Left ventricle myocardium inferior (tissue), 1 donor: ENCODE measurements around the gene ZNF385B. TPM values are rescaled to one million over a fixed set of nuclear protein-coding genes. Genes with fewer than 3 reads are reported as not detected.

ENCODE experiments used
- DNase-seq: peaks from one replicate; pipeline ENCODE4 v3.0.0-alpha.2; 2020
- H3K27ac ChIP-seq: fragments of 200-600 bp; replicated peaks from 2 replicates; pipeline ENCODE4 v1.8.0; 2021
- H3K27me3 ChIP-seq: fragments of 200-600 bp; 2 replicates; pipeline ENCODE4 v1.8.0; 2021; ENCODE audit warnings: low read depth
- H3K36me3 ChIP-seq: fragments of 200-600 bp; 2 replicates; pipeline ENCODE4 v1.8.0; 2021
- H3K4me1 ChIP-seq: fragments of 200-600 bp; 2 replicates; pipeline ENCODE4 v1.8.0; 2021
- H3K4me3 ChIP-seq: fragments of 200-600 bp; 2 replicates; pipeline ENCODE4 v1.8.0; 2021; ENCODE audit warnings: mild to moderate bottlenecking, moderate library complexity
- H3K9me3 ChIP-seq: fragments of 200-600 bp; replicated peaks from 2 replicates; pipeline ENCODE4 v1.8.0; 2021
- intact Hi-C: fragments of 100-400 bp; cut with micrococcal nuclease; formaldehyde crosslinking; loops from one replicate; pipeline ENCODE4 v1.11.0; 2022
- total RNA-seq: library from RNA; stranded (reverse); fragmentation: NEBNext Ultra II Directional; extraction: Animal tissue kit (Norgen Biotek cat#: 25700); gene quantifications from one replicate; pipeline ENCODE4 v1.2.1, GENCODE V29; 2021
- TF ChIP-seq, protein P1 (sequence below): fragments of 200-600 bp; IDR thresholded peaks from 2 replicates; pipeline ENCODE4 v1.8.0; 2021; ENCODE audit warnings: antibody characterized with exemption, mild to moderate bottlenecking, borderline replicate concordance
- donor health status: DM: no; HTN: yes; CAD: no; lungs with severe emphysema.

Gene ZNF385B
- total RNA-seq, 1 donor from 2014 or later, result 0.14 TPM

GRCh38 chr2:179825494-179825893 is 35.9 kb downstream of the ZNF385B start:
- H3K36me3 ChIP-seq, result no peaks in the 10 kb centered on the region
- TF ChIP-seq, protein P1, sequence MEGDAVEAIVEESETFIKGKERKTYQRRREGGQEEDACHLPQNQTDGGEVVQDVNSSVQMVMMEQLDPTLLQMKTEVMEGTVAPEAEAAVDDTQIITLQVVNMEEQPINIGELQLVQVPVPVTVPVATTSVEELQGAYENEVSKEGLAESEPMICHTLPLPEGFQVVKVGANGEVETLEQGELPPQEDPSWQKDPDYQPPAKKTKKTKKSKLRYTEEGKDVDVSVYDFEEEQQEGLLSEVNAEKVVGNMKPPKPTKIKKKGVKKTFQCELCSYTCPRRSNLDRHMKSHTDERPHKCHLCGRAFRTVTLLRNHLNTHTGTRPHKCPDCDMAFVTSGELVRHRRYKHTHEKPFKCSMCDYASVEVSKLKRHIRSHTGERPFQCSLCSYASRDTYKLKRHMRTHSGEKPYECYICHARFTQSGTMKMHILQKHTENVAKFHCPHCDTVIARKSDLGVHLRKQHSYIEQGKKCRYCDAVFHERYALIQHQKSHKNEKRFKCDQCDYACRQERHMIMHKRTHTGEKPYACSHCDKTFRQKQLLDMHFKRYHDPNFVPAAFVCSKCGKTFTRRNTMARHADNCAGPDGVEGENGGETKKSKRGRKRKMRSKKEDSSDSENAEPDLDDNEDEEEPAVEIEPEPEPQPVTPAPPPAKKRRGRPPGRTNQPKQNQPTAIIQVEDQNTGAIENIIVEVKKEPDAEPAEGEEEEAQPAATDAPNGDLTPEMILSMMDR, result no peak
- no peaks in the 10 kb centered on the region for H3K9me3 ChIP-seq
- no peak for DNase-seq
- H3K4me3 ChIP-seq, result no peak overlapping the region
- no peak overlapping the region for H3K27ac ChIP-seq
- no peaks in the 10 kb centered on the region for H3K4me1 ChIP-seq
- intact Hi-C loops, result no loop called here
- H3K27me3 ChIP-seq, result peaks cover 8% of the 10 kb centered on the region

GRCh38 chr2:179824961-179825360 is 36.5 kb downstream of the ZNF385B start:
- no peaks in the 10 kb centered on the region for H3K36me3 ChIP-seq
- H3K4me1 ChIP-seq, result no peaks in the 10 kb centered on the region
- H3K9me3 ChIP-seq, result no peaks in the 10 kb centered on the region
- peaks cover 8% of the 10 kb centered on the region for H3K27me3 ChIP-seq
- no peak for DNase-seq
- no peak overlapping the region for H3K4me3 ChIP-seq
- intact Hi-C loops, result no loop called here
- TF ChIP-seq, protein P1, result no peak
- no peak overlapping the region for H3K27ac ChIP-seq

DNA sequence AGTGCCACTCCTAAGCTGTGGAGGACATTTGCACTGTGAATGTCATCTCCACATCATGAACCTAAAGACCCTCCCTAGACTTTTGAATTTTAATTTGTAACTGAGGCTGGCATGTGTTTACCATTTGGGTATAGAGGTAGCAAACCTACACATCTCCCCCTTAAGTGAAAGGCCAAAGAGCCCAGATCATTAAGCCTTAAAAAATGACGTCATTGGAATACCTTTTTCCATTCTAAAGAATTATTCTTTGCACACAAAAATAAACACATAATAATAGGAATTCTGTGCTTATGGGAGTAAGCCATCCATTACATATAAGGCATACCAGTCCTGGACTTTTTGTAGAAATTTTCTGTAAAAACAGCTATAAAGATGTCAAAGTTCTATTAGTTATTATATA is 38.9 kb downstream of the ZNF385B start:
- Histone ChIP-seq H3K4me3 (no peak overlapping the region), H3K9me3 (no peaks in the 10 kb centered on the region)
- intact Hi-C loops, result no loop called here

DNA sequence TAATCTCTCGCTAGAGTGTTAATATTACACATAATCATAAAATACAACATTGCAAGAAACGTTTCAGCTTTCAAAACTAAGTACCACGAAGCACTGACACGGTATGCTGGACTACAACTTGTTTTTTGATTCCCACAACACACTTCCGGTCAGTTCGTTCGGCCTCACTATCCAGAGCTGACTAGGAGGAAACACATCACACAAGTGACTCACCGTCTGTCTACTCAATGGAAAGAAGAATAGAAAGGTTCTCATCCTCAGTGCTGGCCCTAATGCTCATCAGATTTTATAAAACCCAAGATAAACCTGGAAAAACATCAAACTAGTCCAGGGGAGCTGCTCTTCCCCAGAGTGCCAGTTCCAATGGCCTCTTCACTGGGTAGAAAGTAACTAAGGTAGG is 42.9 kb downstream of the ZNF385B start:
- TF ChIP-seq, protein P1, result no peak
- Histone ChIP-seq H3K4me3 (no peak overlapping the region), H3K27me3 (no peaks in the 10 kb centered on the region), H3K9me3 (no peaks in the 10 kb centered on the region), H3K27ac (no peak overlapping the region), H3K36me3 (no peaks in the 10 kb centered on the region), H3K4me1 (no peaks in the 10 kb centered on the region)
- intact Hi-C loops, result no loop called here
- DNase-seq, result no peak

More for the DNA sequence above, 38.9 kb downstream of the ZNF385B start:
- DNase-seq, result no peak
- H3K36me3 ChIP-seq, result no peaks in the 10 kb centered on the region
- TF ChIP-seq, protein P1, result no peak
- H3K27me3 ChIP-seq, result peaks cover 8% of the 10 kb centered on the region
- no peak overlapping the region for H3K27ac ChIP-seq
- H3K4me1 ChIP-seq, result no peaks in the 10 kb centered on the region

DNA sequence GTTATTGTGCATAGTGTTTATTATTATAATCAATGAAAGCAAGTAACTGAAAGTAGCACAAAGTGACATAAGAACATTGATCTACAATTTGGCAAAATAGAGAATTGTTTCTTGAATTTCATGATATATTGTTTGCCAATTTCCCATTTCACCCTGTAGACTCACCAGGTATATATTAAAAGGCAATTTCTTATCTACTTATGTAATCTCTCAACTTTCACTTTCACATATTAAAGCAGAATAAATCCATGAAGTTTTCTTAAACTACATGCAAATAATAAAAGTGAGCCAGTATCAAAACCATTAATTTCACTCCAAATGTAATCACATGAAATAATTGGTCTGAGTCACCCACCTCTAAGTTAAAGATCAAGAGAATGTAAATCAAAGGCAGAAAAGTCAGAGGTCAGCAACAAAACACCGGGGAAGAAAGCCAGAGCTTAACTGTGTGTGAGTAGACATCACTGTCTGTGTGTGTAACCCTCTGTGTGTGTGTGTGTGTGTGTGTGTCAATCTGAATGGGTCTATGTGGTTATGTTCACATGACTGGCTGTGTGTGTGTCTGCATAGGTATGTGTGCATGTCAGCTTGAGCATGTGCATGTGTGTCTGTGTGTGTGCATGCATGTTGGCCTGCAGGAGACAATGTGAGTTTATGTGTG is 44.1 kb downstream of the ZNF385B start:
- intact Hi-C loops, result no loop called here
- Histone ChIP-seq H3K9me3 (peaks cover under 1% of the 10 kb centered on the region), H3K4me3 (no peak overlapping the region), H3K27me3 (no peaks in the 10 kb centered on the region), H3K27ac (no peak overlapping the region), H3K36me3 (no peaks in the 10 kb centered on the region), H3K4me1 (no peaks in the 10 kb centered on the region)
- TF ChIP-seq, protein P1, result no peak
- no peak for DNase-seq
